Measurements from ENCODE around the gene TLE6.
"Not testable (repeated sequence)": the region's sequence is repeated elsewhere in the genome, so short reads cannot be mapped to it uniquely, and the experiment has no call there.

Gene TLE6

DNA sequence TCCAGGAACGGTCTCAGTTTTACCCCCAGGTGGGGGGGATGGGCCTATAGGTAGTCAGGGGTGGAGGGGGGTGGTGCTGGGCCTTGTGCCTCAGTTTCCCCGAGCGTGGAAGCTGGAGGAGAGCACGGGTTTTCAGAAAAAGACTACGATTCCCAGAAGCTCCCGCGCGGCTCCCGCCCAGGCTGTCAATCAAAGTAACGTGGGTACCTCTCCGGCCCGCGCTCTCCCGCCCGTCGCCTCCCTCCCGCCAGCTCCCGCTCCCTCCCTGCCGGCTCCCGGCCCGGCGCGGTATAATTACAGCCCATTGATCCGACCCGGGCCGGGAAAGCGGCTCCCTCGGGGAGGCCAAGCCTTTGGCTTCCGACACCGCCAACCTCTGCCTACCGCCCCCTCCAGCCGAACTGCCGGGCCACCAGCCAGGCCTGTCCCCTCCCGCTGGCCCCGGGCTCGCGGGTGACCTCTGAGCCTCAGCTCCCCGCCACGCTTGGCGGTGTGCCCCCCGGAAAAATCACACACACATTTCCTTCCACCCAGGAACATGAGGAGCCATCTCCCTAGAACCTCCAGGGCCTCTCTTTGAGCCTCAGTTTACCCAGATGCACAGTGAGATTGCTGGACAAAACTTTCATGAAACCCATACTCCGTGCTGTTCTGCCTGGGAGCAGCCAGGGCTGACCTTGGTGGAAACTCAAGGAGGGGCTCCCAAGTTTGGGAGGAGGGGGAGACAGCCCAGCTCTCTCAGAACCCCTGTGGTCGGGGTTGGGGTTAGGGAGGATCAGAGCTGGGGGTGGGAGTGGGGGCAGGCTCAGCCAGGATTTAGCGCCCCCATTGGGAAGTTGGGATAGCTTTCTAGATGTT is 59.0 kb downstream of the TLE6 start:
- Histone ChIP-seq H3K4me3 (ENCODE audit: low read length) (peak overlapping the region; percentile 53), H3K9me3 (ENCODE audit: control insufficient read depth, low read length) (no peaks in the 10 kb centered on the region), H3K9ac (ENCODE audit: low read length) (peak overlapping the region; percentile 64), H3K36me3 (ENCODE audit: control insufficient read depth, insufficient read depth, low read length) (no peaks in the 10 kb centered on the region), H3K27me3 (ENCODE audit: control insufficient read depth, insufficient read depth, low read length) (no peaks in the 10 kb centered on the region), H3K4me1 (ENCODE audit: control insufficient read depth, insufficient read depth, low read length) (peaks cover 26% of the 10 kb centered on the region)

DNA sequence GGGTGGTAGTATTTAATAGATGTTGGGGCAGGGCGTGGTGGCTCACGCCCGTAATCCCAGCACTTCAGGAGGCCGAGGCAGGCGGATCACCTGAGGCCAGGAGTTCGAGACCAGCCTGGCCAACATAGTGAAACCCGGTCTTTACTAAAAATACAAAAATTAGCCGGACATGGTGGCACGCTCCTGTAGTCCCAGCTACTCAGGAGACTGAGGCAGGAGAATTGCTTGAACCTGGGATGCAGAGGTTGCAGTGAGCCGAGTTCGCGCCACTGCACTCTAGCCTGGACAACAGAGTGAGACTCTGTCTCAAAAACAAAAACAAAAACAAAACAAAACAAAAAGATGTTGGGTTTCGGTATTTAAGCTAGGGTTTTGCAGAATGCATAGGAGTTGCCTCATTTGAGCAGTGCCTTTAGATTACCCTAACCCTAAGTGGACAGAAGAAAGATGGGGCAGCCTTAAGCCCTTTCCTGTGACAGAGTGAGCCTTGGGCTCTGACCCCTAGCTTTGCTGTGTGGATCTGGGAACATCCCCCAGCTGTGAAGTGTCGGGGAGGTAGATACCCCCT is 59.7 kb downstream of the TLE6 start:
- H3K4me1 ChIP-seq (ENCODE audit: control insufficient read depth, insufficient read depth, low read length) = peaks cover 26% of the 10 kb centered on the region
- H3K4me3 ChIP-seq (ENCODE audit: low read length); H3K27me3 ChIP-seq (ENCODE audit: control insufficient read depth, insufficient read depth, low read length); H3K9me3 ChIP-seq (ENCODE audit: control insufficient read depth, low read length); H3K36me3 ChIP-seq (ENCODE audit: control insufficient read depth, insufficient read depth, low read length): not testable (repeated sequence)
- peak overlapping the region; percentile 64 for H3K9ac ChIP-seq (ENCODE audit: low read length)

DNA sequence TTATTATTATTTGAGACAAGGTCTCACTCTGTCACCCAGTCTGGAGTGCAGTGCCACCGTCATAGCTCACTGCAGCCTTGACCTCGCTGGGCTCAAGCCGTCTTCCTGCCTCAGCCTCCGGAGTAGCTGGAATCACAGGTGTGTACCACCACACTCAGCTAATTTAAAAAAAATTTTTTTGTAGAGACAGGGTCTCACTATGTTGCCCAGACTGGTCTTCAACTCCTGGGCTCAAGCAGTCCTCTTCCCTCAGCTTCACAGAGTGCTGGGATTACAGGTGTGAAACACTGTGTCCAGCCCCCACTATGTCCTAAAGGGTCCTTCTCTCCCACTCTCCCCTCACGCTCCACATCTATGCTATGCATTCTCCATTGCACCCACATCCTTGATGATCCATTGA is 60.9 kb downstream of the TLE6 start:
- Histone ChIP-seq H3K4me1 (ENCODE audit: control insufficient read depth, insufficient read depth, low read length) (peaks cover 26% of the 10 kb centered on the region), H3K4me3 (ENCODE audit: low read length) (no peak overlapping the region), H3K9ac (ENCODE audit: low read length) (no peak overlapping the region), H3K27me3 (ENCODE audit: control insufficient read depth, insufficient read depth, low read length) (no peaks in the 10 kb centered on the region), H3K36me3 (ENCODE audit: control insufficient read depth, insufficient read depth, low read length) (no peaks in the 10 kb centered on the region), H3K9me3 (ENCODE audit: control insufficient read depth, low read length) (no peaks in the 10 kb centered on the region)

DNA sequence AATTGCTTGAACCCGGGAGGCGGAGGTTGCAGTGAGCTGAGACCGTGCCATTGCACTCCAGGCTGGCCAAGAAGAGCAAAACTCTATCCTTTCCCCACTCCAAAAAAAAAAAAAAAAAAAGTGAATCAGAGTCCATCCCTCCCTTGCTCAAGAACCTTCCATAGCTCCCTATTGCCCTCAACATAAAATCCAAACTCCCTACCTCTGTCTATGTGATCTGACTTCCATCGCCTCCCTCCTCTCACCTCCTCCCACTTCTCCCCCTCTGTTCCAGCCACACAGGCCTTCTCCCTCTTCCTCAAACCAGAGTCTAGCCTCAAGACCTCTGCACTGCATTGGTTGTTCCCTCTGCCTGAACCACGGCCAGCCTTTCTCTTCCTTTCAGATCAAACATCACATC is 61.8 kb downstream of the TLE6 start:
- Histone ChIP-seq H3K4me3 (ENCODE audit: low read length) (no peak overlapping the region), H3K27me3 (ENCODE audit: control insufficient read depth, insufficient read depth, low read length) (no peaks in the 10 kb centered on the region), H3K9me3 (ENCODE audit: control insufficient read depth, low read length) (no peaks in the 10 kb centered on the region), H3K9ac (ENCODE audit: low read length) (no peak overlapping the region), H3K4me1 (ENCODE audit: control insufficient read depth, insufficient read depth, low read length) (peaks cover 20% of the 10 kb centered on the region), H3K36me3 (ENCODE audit: control insufficient read depth, insufficient read depth, low read length) (no peaks in the 10 kb centered on the region)

DNA sequence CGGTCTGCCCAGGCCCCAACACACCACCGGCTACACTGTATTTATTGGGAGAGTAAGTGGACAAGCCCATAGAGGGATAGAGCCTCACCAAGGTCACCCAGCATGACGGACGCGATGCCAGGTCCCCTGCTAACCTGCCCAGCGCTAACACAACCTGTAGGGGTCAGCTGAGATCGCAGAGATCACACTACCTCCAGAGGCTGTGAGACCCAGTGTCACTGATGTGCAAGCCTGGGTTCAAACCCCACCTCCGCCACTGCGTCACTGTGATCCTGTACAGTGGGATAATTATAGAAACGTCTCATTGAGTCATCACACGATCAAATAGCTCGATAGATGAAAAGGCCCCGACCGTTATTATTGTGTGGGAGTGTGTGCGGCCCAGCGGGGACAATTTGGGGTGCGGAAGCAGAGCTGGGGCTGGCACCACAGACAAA is 62.3 kb downstream of the TLE6 start:
- peaks cover 15% of the 10 kb centered on the region for H3K4me1 ChIP-seq (ENCODE audit: control insufficient read depth, insufficient read depth, low read length)
- H3K27me3 ChIP-seq (ENCODE audit: control insufficient read depth, insufficient read depth, low read length) = no peaks in the 10 kb centered on the region
- H3K4me3 ChIP-seq (ENCODE audit: low read length) = no peak overlapping the region
- no peaks in the 10 kb centered on the region for H3K9me3 ChIP-seq (ENCODE audit: control insufficient read depth, low read length)
- no peak overlapping the region for H3K9ac ChIP-seq (ENCODE audit: low read length)
- no peaks in the 10 kb centered on the region for H3K36me3 ChIP-seq (ENCODE audit: control insufficient read depth, insufficient read depth, low read length)

DNA sequence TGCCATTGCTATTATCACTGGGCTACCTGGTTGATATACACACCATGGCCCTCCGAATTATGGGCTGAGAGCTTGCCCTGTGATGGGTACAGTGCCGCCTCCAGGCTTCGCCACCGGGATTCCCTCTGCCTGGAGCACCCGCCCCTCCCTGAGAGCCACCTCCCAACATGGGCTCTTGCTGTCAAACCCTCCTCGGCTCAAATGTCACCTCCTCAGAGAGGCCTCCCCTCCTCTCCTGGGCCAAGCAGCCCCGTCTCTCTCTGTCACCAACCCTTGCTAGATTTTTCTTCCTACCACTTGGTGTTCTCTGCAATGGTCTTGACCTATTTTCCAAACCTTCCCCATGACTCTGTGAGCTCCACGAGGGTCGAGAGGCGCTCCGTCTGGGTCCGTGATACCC is 64.0 kb downstream of the TLE6 start:
- H3K4me1 ChIP-seq (ENCODE audit: control insufficient read depth, insufficient read depth, low read length) = peaks cover 6% of the 10 kb centered on the region
- no peaks in the 10 kb centered on the region for H3K36me3 ChIP-seq (ENCODE audit: control insufficient read depth, insufficient read depth, low read length)
- no peaks in the 10 kb centered on the region for H3K9me3 ChIP-seq (ENCODE audit: control insufficient read depth, low read length)
- no peak overlapping the region for H3K9ac ChIP-seq (ENCODE audit: low read length)
- H3K4me3 ChIP-seq (ENCODE audit: low read length) = no peak overlapping the region
- no peaks in the 10 kb centered on the region for H3K27me3 ChIP-seq (ENCODE audit: control insufficient read depth, insufficient read depth, low read length)

DNA sequence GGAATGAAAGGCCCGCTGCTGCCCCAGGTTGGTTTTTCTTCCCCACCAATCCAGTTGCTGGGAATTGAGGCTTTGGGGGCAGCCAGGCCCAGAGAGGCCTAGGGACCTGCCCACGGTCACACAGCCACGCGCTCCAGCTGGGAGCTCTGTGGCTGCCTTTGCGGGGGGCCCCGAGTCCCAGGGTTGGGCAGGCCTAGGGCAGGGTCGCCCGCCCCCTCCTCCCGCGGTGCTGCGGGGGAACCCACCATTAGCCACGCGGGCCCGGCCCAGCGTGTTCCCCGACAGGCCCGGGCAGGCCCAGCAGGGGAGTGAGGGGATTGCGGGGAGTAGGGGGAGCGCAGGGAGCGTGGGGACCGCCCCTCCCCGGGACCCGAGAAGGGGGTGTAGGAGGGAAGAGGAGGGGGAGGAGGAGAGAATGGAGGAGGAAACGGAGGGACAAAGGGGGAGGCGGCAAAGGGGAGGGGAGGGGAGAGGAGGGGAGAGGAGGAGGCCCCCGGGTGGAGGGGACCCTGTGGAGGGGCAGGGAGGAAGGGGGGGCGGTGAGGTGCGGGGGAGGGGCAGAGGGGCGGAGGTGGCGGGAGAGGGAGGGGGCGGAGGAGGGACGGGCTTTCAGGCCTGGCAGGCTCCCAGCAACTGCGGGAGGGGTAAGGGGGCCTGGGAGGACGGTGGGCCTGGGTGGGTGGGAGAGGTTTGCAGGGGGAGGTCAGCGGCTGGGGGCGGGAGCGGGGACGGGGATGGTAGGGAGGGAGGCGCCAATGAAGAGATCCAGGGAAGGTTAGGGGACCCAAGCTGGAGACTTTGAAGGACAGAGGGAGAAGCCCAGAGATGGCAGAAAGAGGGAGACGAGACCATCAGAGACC is 64.6 kb downstream of the TLE6 start:
- no peaks in the 10 kb centered on the region for H3K4me1 ChIP-seq (ENCODE audit: control insufficient read depth, insufficient read depth, low read length)
- no peak overlapping the region for H3K9ac ChIP-seq (ENCODE audit: low read length)
- no peaks in the 10 kb centered on the region for H3K36me3 ChIP-seq (ENCODE audit: control insufficient read depth, insufficient read depth, low read length)
- no peaks in the 10 kb centered on the region for H3K27me3 ChIP-seq (ENCODE audit: control insufficient read depth, insufficient read depth, low read length)
- H3K4me3 ChIP-seq (ENCODE audit: low read length) = no peak overlapping the region
- H3K9me3 ChIP-seq (ENCODE audit: control insufficient read depth, low read length) = no peaks in the 10 kb centered on the region

DNA sequence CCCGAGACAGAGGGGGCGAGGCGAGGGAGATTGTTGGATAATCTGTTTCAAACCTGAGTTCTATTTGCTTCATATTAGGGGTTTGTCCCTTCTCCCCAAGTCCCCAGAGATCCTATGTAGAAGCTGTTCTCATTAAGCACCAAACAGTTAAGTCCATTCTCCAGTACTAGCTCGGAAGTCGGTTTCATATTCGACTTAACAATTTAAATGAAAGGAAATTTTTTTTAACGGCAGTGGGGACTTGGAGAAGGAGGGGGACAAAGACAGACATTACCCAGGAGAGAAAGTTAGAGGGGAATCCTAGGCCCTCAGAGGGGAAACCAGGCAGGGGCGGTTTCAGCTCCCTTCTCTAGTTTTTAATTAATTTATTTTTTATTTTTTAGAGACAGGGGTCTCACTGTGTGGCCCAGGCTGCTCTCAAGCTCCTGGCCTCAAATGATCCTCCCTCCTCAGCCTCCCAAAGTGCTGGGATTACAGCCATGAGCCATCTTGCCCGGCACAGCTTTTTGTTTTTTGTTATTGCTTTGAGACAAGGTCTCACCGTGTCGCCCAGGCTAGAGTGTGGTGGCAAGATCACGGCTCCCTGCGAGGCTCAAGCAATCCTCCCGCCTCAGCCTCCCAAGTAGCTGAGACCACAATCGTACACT is 65.4 kb downstream of the TLE6 start:
- H3K4me3 ChIP-seq (ENCODE audit: low read length) = no peak overlapping the region
- no peaks in the 10 kb centered on the region for H3K27me3 ChIP-seq (ENCODE audit: control insufficient read depth, insufficient read depth, low read length)
- H3K9ac ChIP-seq (ENCODE audit: low read length) = no peak overlapping the region
- H3K9me3 ChIP-seq (ENCODE audit: control insufficient read depth, low read length) = no peaks in the 10 kb centered on the region
- H3K36me3 ChIP-seq (ENCODE audit: control insufficient read depth, insufficient read depth, low read length) = no peaks in the 10 kb centered on the region
- H3K4me1 ChIP-seq (ENCODE audit: control insufficient read depth, insufficient read depth, low read length) = peaks cover 2% of the 10 kb centered on the region

Measured in mucosa of stomach (tissue), 1 donor.